ENCODE measurements around the gene SPECC1L. TPM values are rescaled to one million over a fixed set of nuclear protein-coding genes. Genes with fewer than 3 reads are reported as not detected.
"Not testable (repeated sequence)": the region's sequence is repeated elsewhere in the genome, so short reads cannot be mapped to it uniquely, and the experiment has no call there.

Gene SPECC1L
- total and polyA plus RNA-seq, 10 of the 15 experiments (the other 5 are each of a cell fraction or from before 2014, with no cell fraction given): 1.9 to 40.6 (median 19.1) TPM

DNA sequence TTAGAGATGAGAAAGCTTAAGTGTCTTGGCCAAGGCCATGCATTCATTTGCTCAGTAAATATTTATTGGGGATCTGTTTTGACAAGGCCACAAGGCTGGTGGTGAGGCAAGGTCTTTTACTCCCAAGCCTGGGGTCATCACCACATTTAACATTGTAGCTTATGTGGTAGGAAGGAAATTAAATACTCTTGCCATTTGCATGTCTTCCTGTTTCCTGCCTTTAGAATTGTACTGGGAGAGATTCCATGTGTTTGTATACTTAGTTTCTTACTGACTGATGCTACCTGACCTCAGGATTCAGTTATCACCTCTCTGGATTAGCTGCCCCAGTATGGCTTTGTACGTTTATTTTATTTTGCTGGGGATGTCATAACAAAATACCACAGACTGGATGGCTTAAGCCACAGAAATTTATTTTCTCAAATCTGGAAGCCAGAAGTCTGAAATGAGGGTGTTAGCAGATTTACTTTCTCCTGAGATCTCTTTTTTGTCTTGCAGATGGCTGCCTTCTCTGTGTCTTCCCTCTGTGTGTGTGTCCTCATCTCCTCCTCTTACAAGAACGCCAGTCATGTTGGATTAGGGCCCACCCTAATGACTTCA is 44.8 kb downstream of the SPECC1L start (continued):
- TF ChIP-seq, protein P1, sequence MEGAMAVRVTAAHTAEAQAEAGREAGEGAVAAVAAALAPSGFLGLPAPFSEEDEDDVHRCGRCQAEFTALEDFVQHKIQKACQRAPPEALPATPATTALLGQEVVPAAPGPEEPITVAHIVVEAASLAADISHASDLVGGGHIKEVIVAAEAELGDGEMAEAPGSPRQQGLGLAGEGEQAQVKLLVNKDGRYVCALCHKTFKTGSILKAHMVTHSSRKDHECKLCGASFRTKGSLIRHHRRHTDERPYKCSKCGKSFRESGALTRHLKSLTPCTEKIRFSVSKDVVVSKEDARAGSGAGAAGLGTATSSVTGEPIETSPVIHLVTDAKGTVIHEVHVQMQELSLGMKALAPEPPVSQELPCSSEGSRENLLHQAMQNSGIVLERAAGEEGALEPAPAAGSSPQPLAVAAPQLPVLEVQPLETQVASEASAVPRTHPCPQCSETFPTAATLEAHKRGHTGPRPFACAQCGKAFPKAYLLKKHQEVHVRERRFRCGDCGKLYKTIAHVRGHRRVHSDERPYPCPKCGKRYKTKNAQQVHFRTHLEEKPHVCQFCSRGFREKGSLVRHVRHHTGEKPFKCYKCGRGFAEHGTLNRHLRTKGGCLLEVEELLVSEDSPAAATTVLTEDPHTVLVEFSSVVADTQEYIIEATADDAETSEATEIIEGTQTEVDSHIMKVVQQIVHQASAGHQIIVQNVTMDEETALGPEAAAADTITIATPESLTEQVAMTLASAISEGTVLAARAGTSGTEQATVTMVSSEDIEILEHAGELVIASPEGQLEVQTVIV (IDR thresholded peaks at IDR 0.05; ENCODE audit: borderline replicate concordance, partially characterized antibody): no peak
- TF ChIP-seq, protein P2, sequence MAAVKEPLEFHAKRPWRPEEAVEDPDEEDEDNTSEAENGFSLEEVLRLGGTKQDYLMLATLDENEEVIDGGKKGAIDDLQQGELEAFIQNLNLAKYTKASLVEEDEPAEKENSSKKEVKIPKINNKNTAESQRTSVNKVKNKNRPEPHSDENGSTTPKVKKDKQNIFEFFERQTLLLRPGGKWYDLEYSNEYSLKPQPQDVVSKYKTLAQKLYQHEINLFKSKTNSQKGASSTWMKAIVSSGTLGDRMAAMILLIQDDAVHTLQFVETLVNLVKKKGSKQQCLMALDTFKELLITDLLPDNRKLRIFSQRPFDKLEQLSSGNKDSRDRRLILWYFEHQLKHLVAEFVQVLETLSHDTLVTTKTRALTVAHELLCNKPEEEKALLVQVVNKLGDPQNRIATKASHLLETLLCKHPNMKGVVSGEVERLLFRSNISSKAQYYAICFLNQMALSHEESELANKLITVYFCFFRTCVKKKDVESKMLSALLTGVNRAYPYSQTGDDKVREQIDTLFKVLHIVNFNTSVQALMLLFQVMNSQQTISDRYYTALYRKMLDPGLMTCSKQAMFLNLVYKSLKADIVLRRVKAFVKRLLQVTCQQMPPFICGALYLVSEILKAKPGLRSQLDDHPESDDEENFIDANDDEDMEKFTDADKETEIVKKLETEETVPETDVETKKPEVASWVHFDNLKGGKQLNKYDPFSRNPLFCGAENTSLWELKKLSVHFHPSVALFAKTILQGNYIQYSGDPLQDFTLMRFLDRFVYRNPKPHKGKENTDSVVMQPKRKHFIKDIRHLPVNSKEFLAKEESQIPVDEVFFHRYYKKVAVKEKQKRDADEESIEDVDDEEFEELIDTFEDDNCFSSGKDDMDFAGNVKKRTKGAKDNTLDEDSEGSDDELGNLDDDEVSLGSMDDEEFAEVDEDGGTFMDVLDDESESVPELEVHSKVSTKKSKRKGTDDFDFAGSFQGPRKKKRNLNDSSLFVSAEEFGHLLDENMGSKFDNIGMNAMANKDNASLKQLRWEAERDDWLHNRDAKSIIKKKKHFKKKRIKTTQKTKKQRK (IDR thresholded peaks at IDR 0.05; ENCODE audit: low read depth, low read length): no peak
- TF ChIP-seq, protein P3, sequence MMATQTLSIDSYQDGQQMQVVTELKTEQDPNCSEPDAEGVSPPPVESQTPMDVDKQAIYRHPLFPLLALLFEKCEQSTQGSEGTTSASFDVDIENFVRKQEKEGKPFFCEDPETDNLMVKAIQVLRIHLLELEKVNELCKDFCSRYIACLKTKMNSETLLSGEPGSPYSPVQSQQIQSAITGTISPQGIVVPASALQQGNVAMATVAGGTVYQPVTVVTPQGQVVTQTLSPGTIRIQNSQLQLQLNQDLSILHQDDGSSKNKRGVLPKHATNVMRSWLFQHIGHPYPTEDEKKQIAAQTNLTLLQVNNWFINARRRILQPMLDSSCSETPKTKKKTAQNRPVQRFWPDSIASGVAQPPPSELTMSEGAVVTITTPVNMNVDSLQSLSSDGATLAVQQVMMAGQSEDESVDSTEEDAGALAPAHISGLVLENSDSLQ (IDR thresholded peaks at IDR 0.05): no peak
- TF ChIP-seq PML (IDR thresholded peaks at IDR 0.05; ENCODE audit: low read length): no peak
- TF ChIP-seq JUND (IDR thresholded peaks at IDR 0.05; ENCODE audit: low read depth, low read length): no peak
- no peak for TF ChIP-seq SP1 (IDR thresholded peaks at IDR 0.05; ENCODE audit: low read depth, low read length)
- TF ChIP-seq IKZF2 (IDR thresholded peaks at IDR 0.05): no peak
- no peak for TF ChIP-seq STAT3 (IDR thresholded peaks at IDR 0.05; ENCODE audit: low read depth, low read length)
- no peak for TF ChIP-seq MXI1 (IDR thresholded peaks at IDR 0.05; ENCODE audit: low read depth, low read length)

DNA sequence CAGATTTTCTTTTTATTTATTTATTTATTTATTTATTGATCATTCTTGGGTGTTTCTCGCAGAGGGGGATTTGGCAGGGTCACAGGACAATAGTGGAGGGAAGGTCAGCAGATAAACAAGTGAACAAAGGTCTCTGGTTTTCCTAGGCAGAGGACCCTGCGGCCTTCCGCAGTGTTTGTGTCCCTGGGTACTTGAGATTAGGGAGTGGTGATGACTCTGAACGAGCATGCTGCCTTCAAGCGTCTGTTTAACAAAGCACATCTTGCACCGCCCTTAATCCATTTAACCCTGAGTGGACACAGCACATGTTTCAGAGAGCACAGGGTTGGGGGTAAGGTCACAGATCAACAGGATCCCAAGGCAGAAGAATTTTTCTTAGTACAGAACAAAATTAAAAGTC is 45.6 kb downstream of the SPECC1L start:
- intact Hi-C loops (cut with micrococcal nuclease; ENCODE audit: unreplicated experiment); H4K20me1 ChIP-seq (ENCODE audit: control insufficient read depth, insufficient read depth); H3K4me3 ChIP-seq; H3K36me3 ChIP-seq (ENCODE audit: control insufficient read depth in 2 of 2, insufficient read depth in 2 of 2, low read length in 1 of 2); H3K27me3 ChIP-seq (replicated peaks in 1 of 2; ENCODE audit: control insufficient read depth in 2 of 2, insufficient read depth in 2 of 2, low read length in 1 of 2); RAD21 ChIA-PET (ENCODE audit: unreplicated experiment); H3K4me2 ChIP-seq (ENCODE audit: control insufficient read depth, insufficient read depth); DNase-seq (ENCODE audit: low read depth, low spot score); in situ Hi-C loops (cut with MboI); ATAC-seq; H3K4me1 ChIP-seq (ENCODE audit: control insufficient read depth, insufficient read depth, low read length); H3K9ac ChIP-seq (ENCODE audit: control insufficient read depth, insufficient read depth, low read length); H3K9me3 ChIP-seq (replicated peaks; ENCODE audit: control insufficient read depth, insufficient read depth, low read length); H3K27ac ChIP-seq (ENCODE audit: control insufficient read depth, insufficient read depth); H2AFZ ChIP-seq (ENCODE audit: control insufficient read depth, low read depth, low read length); SMC1A ChIA-PET (ENCODE audit: uncharacterized antibody, unreplicated experiment); POLR2A ChIA-PET; H3K79me2 ChIP-seq (ENCODE audit: control insufficient read depth, insufficient read depth, low read length); CTCF ChIA-PET; FAIRE-seq: not testable (repeated sequence)
- WGBS (ENCODE audit: insufficient coverage, insufficient replicate concordance, low lambda C conversion rate, missing lambda C conversion rate): 99% methylated on average over 6 of the region's 6 CpGs
- TSS peak; percentile 8 for BruUV-seq (replicated peaks)

DNA sequence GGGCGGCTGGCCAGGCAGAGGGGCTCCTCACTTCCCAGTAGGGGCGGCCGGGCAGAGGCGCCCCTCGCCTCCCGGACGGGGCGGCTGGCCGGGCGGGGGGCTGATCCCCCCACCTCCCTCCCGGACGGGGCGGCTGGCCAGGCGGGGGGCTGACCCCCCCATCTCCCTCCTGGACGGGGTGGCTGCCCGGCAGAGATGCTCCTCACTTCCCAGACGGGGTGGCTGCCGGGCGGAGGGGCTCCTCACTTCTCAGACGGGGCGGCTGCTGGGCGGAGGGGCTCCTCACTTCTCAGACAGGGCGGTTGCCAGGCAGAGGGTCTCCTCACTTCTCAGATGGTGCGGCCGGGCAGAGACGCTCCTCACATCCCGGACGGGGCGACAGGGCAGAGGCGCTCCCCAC is 46.9 kb downstream of the SPECC1L start:
- ATAC-seq; SMC1A ChIA-PET (ENCODE audit: uncharacterized antibody, unreplicated experiment); H3K79me2 ChIP-seq (ENCODE audit: control insufficient read depth, insufficient read depth, low read length); DNase-seq (ENCODE audit: low read depth, low spot score); POLR2A ChIA-PET; H3K27ac ChIP-seq (ENCODE audit: control insufficient read depth, insufficient read depth); H3K4me1 ChIP-seq (ENCODE audit: control insufficient read depth, insufficient read depth, low read length); CTCF ChIA-PET; H2AFZ ChIP-seq (ENCODE audit: control insufficient read depth, low read depth, low read length); H3K4me3 ChIP-seq; H4K20me1 ChIP-seq (ENCODE audit: control insufficient read depth, insufficient read depth); H3K9me3 ChIP-seq (replicated peaks; ENCODE audit: control insufficient read depth, insufficient read depth, low read length); H3K27me3 ChIP-seq (replicated peaks in 1 of 2; ENCODE audit: control insufficient read depth in 2 of 2, insufficient read depth in 2 of 2, low read length in 1 of 2); H3K4me2 ChIP-seq (ENCODE audit: control insufficient read depth, insufficient read depth); intact Hi-C loops (cut with micrococcal nuclease; ENCODE audit: unreplicated experiment); RAD21 ChIA-PET (ENCODE audit: unreplicated experiment); FAIRE-seq; BruUV-seq (replicated peaks); in situ Hi-C loops (cut with MboI); H3K9ac ChIP-seq (ENCODE audit: control insufficient read depth, insufficient read depth, low read length): not testable (repeated sequence)
- H3K36me3 ChIP-seq (ENCODE audit: control insufficient read depth in 2 of 2, insufficient read depth in 2 of 2, low read length in 1 of 2): peaks cover 7 to 11% of the 10 kb centered on the region in 2 experiments; a peak in 3 of 4 replicates
- WGBS (ENCODE audit: insufficient coverage, insufficient replicate concordance, low lambda C conversion rate, missing lambda C conversion rate): 100% methylated on average over 11 of the region's 30 CpGs
